OCI-LY1 (cell line): Measurements from ENCODE around the gene SMARCD2.
"Not testable (repeated sequence)": the region's sequence is repeated elsewhere in the genome, so short reads cannot be mapped to it uniquely, and the experiment has no call there.

Experiments
- CTCF ChIP-seq: fragments of 200-600 bp; sonication (generic), shearing (Covaris generic); IDR thresholded peaks from 2 replicates; pipeline ENCODE4 v1.5.1; 2017; ENCODE audit warnings: mild to moderate bottlenecking, antibody characterized with exemption, low read length, moderate library complexity, mixed read lengths
- EZH2 ChIP-seq: fragments of 200-600 bp; sonication (generic), shearing (Covaris generic); IDR thresholded peaks from 2 replicates; pipeline ENCODE4 v1.8.0; 2017; ENCODE audit warnings: borderline replicate concordance, mixed run types, mild to moderate bottlenecking, antibody characterized with exemption, low read length, moderate library complexity, mixed read lengths

GRCh38 chr17:63873577-63873976, 31.1 kb upstream of the SMARCD2 start, which contains the start of gene CSH2:
- not testable (repeated sequence) for TF ChIP-seq CTCF, EZH2
